Measurements from ENCODE around the gene KRTAP10-5. TPM values are rescaled to one million over a fixed set of nuclear protein-coding genes. Genes with fewer than 3 reads are reported as not detected.

KRTAP10-5 gene
- polyA plus RNA-seq, 2 of the 4 experiments (the other 2 are of a cell fraction) = not detected

DNA sequence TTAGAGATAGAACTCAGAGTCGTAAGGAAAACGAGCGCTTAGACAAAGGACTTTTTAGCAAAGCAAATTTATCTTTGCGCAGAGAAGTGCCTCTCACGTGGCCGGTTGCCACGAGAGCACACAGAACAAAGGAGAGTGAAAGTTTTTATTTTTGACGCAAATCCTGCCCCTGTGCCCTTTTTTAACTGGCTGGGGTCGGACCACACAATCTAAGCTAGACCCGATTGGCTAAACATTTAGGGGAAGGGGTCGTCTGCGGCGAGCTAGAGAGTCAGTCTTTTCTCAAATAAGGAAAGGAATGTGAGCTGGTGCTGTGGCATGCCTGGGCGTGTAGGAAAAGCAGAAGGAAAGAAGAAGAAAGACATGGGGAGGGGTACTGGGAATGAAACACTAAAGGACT, 31.5 kb downstream of the KRTAP10-5 start:
- Histone ChIP-seq H3K9me3 (peaks cover 7% of the 10 kb centered on the region; the same call in 2 of the 3 replicates), H3K4me3 (no peak overlapping the region), H3K27ac (no peak overlapping the region), H3K4me1 (no peaks in the 10 kb centered on the region), H3K4me2 (no peak overlapping the region)
- no peak for DNase-seq (ENCODE audit: low read depth in 1 of 2, low spot score in 1 of 2)
- no peak for TF ChIP-seq HOXB5 (CRISPR knock-in tag; IDR thresholded peaks at IDR 0.05)
- WGBS (ENCODE audit: missing lambda C conversion rate) = 60% methylated on average over 14 of the region's 14 CpGs
- CTCF ChIA-PET = no interaction called here
- no peak for ATAC-seq
- POLR2A ChIA-PET = no interaction called here
- FAIRE-seq = no peak

- no peak overlapping the region for H3K4me2 ChIP-seq
- no peaks in the 10 kb centered on the region for H3K4me1 ChIP-seq
- peaks cover 7% of the 10 kb centered on the region; the same call in 2 of the 3 replicates for H3K9me3 ChIP-seq
- no peak overlapping the region for H3K27ac ChIP-seq
- no peak overlapping the region for H3K4me3 ChIP-seq
- ATAC-seq (no peak), FAIRE-seq (no peak), DNase-seq (ENCODE audit: low read depth in 1 of 2, low spot score in 1 of 2) (no peak)
- POLR2A ChIA-PET = no interaction called here
- CTCF ChIA-PET = no interaction called here
- 52% methylated on average over 12 of the region's 13 CpGs for WGBS (ENCODE audit: missing lambda C conversion rate)
- TF ChIP-seq, protein P1, sequence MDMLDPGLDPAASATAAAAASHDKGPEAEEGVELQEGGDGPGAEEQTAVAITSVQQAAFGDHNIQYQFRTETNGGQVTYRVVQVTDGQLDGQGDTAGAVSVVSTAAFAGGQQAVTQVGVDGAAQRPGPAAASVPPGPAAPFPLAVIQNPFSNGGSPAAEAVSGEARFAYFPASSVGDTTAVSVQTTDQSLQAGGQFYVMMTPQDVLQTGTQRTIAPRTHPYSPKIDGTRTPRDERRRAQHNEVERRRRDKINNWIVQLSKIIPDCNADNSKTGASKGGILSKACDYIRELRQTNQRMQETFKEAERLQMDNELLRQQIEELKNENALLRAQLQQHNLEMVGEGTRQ (IDR thresholded peaks at IDR 0.05) = no peak
- TF ChIP-seq, protein P2, sequence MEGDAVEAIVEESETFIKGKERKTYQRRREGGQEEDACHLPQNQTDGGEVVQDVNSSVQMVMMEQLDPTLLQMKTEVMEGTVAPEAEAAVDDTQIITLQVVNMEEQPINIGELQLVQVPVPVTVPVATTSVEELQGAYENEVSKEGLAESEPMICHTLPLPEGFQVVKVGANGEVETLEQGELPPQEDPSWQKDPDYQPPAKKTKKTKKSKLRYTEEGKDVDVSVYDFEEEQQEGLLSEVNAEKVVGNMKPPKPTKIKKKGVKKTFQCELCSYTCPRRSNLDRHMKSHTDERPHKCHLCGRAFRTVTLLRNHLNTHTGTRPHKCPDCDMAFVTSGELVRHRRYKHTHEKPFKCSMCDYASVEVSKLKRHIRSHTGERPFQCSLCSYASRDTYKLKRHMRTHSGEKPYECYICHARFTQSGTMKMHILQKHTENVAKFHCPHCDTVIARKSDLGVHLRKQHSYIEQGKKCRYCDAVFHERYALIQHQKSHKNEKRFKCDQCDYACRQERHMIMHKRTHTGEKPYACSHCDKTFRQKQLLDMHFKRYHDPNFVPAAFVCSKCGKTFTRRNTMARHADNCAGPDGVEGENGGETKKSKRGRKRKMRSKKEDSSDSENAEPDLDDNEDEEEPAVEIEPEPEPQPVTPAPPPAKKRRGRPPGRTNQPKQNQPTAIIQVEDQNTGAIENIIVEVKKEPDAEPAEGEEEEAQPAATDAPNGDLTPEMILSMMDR (IDR thresholded peaks at IDR 0.05) = no peak
- no peak for TF ChIP-seq RAD21 (conservative IDR thresholded peaks at IDR 0.05 in 1 of 2, IDR thresholded peaks at IDR 0.05 in 1 of 2)
- TF ChIP-seq ATOH8 (CRISPR knock-in tag; IDR thresholded peaks at IDR 0.05; ENCODE audit: low read depth) = no peak
- TF ChIP-seq MYC (IDR thresholded peaks at IDR 0.05; ENCODE audit: borderline replicate concordance, low read length) = no peak
- TF ChIP-seq HEYL (CRISPR knock-in tag; IDR thresholded peaks at IDR 0.05) = no peak
- TF ChIP-seq EHMT2 (IDR thresholded peaks at IDR 0.05; ENCODE audit: low read depth) = no peak
- no peak for TF ChIP-seq SMC3 (IDR thresholded peaks at IDR 0.05)
- TF ChIP-seq TP53 (CRISPR knock-in tag; IDR thresholded peaks at IDR 0.05) = no peak
- no peak for TF ChIP-seq HMGXB4 (CRISPR knock-in tag; IDR thresholded peaks at IDR 0.05; ENCODE audit: borderline replicate concordance)
- no peak for TF ChIP-seq ZSCAN20 (CRISPR knock-in tag; IDR thresholded peaks at IDR 0.05)
- no peak for TF ChIP-seq CEBPB (IDR thresholded peaks at IDR 0.05)
These were observed 32.0 kb downstream of the KRTAP10-5 start for GRCh38 chr21:44548381-44548780.

GRCh38 chr21:44547656-44548331, 32.6 kb downstream of the KRTAP10-5 start:
- Histone ChIP-seq H3K4me3 (no peak overlapping the region), H3K4me2 (no peak overlapping the region), H3K4me1 (no peaks in the 10 kb centered on the region), H3K9me3 (peaks cover 12% of the 10 kb centered on the region), H3K27ac (no peak overlapping the region)
- no peak for ATAC-seq
- 17% methylated on average over 5 of the region's 5 CpGs for WGBS (ENCODE audit: missing lambda C conversion rate)
- no peak for DNase-seq (ENCODE audit: low read depth in 1 of 2, low spot score in 1 of 2)
- CTCF ChIA-PET = interaction anchor here (0.7 to 0.9 kb wide), 2 partner anchors 204 to 246 kb away, joined by 3 read pairs; no protein-coding TSS in a partner anchor
- FAIRE-seq = no peak
- POLR2A ChIA-PET = no interaction called here
- no peak for TF ChIP-seq POLR2A (IDR thresholded peaks at IDR 0.05; ENCODE audit: low read length)
- TF ChIP-seq ELK1 (IDR thresholded peaks at IDR 0.05; ENCODE audit: low read depth, low read length) = no peak
- no peak for TF ChIP-seq RARB (CRISPR knock-in tag; IDR thresholded peaks at IDR 0.05)
